Kidney (tissue), 14 donors: ENCODE measurements around the gene NRF1. TPM values are rescaled to one million over a fixed set of nuclear protein-coding genes. Genes with fewer than 3 reads are reported as not detected.

ENCODE experiments used
- DNase-seq, 5 donors: peaks; one replicate each; pipeline ENCODE4 v3.0.0-alpha.2; 2013 to 2020
- FAIRE-seq: peaks from 2 replicates; lab custom pipeline; 2012; peaks lifted over from hg19 to GRCh38; lab: Jason Lieb, UNC
- H3K27ac ChIP-seq, 2 donors: one replicate each; pipeline ENCODE4 v1.7.0; 2013; ENCODE audit warnings: low read depth in 2 of 2, low read length in 2 of 2, inconsistent platforms in 1 of 2
- H3K27me3 ChIP-seq: one replicate; pipeline ENCODE4 v1.7.1; 2013; ENCODE audit warnings: low read length, inconsistent platforms; ENCODE audit not compliant: control insufficient read depth, insufficient read depth
- H3K36me3 ChIP-seq, 3 donors: one replicate each; pipeline versions ENCODE4 v1.7.0 to v1.7.1; 2013; ENCODE audit warnings: low read length in 3 of 3, control low read depth in 1 of 3, inconsistent platforms in 1 of 3; ENCODE audit not compliant: insufficient read depth in 3 of 3, control insufficient read depth in 2 of 3
- H3K4me1 ChIP-seq, 3 donors: one replicate each; pipeline versions ENCODE4 v1.7.0 to v1.7.1; 2013; ENCODE audit warnings: low read length in 3 of 3, inconsistent platforms in 1 of 3, low read depth in 1 of 3; ENCODE audit not compliant: control insufficient read depth in 2 of 3, insufficient read depth in 2 of 3
- H3K4me3 ChIP-seq, 3 donors: one replicate each; pipeline versions ENCODE4 v1.7.0 to v1.8.1; 2013; ENCODE audit warnings: low read length in 3 of 3, control low read depth in 1 of 3, inconsistent platforms in 1 of 3
- H3K9ac ChIP-seq, 3 donors: one replicate each; pipeline versions ENCODE4 v1.7.0 to v1.7.1; 2013; ENCODE audit warnings: low read length in 3 of 3, control low read depth in 1 of 3, inconsistent platforms in 1 of 3
- H3K9me3 ChIP-seq, 3 donors: one replicate each; pipeline versions ENCODE4 v1.7.0 to v1.7.1; 2013; ENCODE audit warnings: low read length in 3 of 3, control low read depth in 1 of 3, inconsistent platforms in 1 of 3; ENCODE audit not compliant: control insufficient read depth in 2 of 3, insufficient read depth in 1 of 3
- CTCF ChIP-seq: IDR thresholded peaks from 3 replicates; pipeline ENCODE4 v1.5.1; 2012; ENCODE audit warnings: mild to moderate bottlenecking, moderate library complexity, borderline replicate concordance; ENCODE audit not compliant: insufficient read depth; ENCODE audit errors: extremely low read depth
- intact Hi-C: fragments of 100-400 bp; cut with DNase I; formaldehyde crosslinking; loops from one replicate; pipeline ENCODE4 v1.11.1; 2022
- polyA plus RNA-seq: library from polyadenylated mRNA; stranded (reverse); fragments of 350-450 nt; fragmentation: Illumina TruSeq; extraction: RNeasy Lipid Tissue Mini Kit (QIAGEN cat#74804); gene quantifications from one replicate; pipeline ENCODE4 v1.2.3, GENCODE V29; 2014; ENCODE audit warnings: low read depth, low replicate concordance; ENCODE audit not compliant: insufficient read depth
- total RNA-seq: library from RNA; stranded (reverse); fragmentation: NEBNext Ultra II Directional; extraction: Animal tissue kit (Norgen Biotek cat#: 25700); gene quantifications from one replicate; pipeline ENCODE4 v1.2.1, GENCODE V29; 2021
- donor health status: control.
- donor health status: control.
- donor health status: control.
- donor health status: control.
- donor health status: control.
- donor health status: DM: yes; HTN: yes; CAD: no.
- donor health status: Normal renal cell carcinoma (clear cell type).

NRF1 gene
- total and polyA plus RNA-seq, 2 donors from 2014 or later, result 8.8 to 19.4 TPM

GRCh38 chr7:129667551-129667950 lies 56.0 kb downstream of the NRF1 start:
- Histone ChIP-seq H3K27ac (no peak overlapping the region), H3K27me3 (no peaks in the 10 kb centered on the region), H3K9me3 (no peaks in the 10 kb centered on the region), H3K4me1 (no peaks in the 10 kb centered on the region), H3K9ac (no peak overlapping the region), H3K36me3 (peaks cover 0 to 8% (median 3%) of the 10 kb centered on the region in 3 donors), H3K4me3 (no peak overlapping the region)
- intact Hi-C loops, result loop anchor here (10.0 kb wide), 1 partner anchor 347 kb away; no protein-coding TSS in a partner anchor
- DNase-seq, result no peak
- TF ChIP-seq CTCF, result no peak
- peak; percentile 62 for FAIRE-seq

GRCh38 chr7:129669901-129670300 lies 58.4 kb downstream of the NRF1 start:
- Histone ChIP-seq H3K4me3 (no peak overlapping the region), H3K27me3 (no peaks in the 10 kb centered on the region), H3K27ac (no peak overlapping the region), H3K9me3 (peaks cover 0 to 1% (median 0%) of the 10 kb centered on the region in 3 donors), H3K9ac (no peak overlapping the region), H3K36me3 (peaks cover under 1 to 19% (median 12%) of the 10 kb centered on the region in 3 donors), H3K4me1 (no peaks in the 10 kb centered on the region)
- DNase-seq (no peak), FAIRE-seq (no peak)
- TF ChIP-seq CTCF, result no peak
- intact Hi-C loops, result loop anchor here (10.0 kb wide), 1 partner anchor 345 kb away; no protein-coding TSS in a partner anchor

- H3K4me3 ChIP-seq, result no peak overlapping the region
Measured at GRCh38 chr7:129670656-129671055, 59.1 kb downstream of the NRF1 start.

More at GRCh38 chr7:129670656-129671055, 59.1 kb downstream of the NRF1 start:
- no peak for FAIRE-seq
- no peak overlapping the region for H3K27ac ChIP-seq
- no peak for TF ChIP-seq CTCF
- peak in 1 of 5 donors; percentile 8 for DNase-seq
- H3K9me3 ChIP-seq, result peaks cover 0 to 9% (median 2%) of the 10 kb centered on the region in 3 donors
- H3K36me3 ChIP-seq, result peaks cover 5 to 19% (median 15%) of the 10 kb centered on the region in 3 donors
- no peak overlapping the region for H3K9ac ChIP-seq
- intact Hi-C loops, result no loop called here
- H3K27me3 ChIP-seq, result no peaks in the 10 kb centered on the region
- no peaks in the 10 kb centered on the region for H3K4me1 ChIP-seq
